Activated CD8-positive, alpha-beta memory T cell treated with anti-CD3 and anti-CD28 coated beads, Interleukin-2, amount 50 U/mL, for 24 hours (primary cell): ENCODE measurements around the gene FAM156A.
"Not testable (repeated sequence)": the region's sequence is repeated elsewhere in the genome, so short reads cannot be mapped to it uniquely, and the experiment has no call there.

Experiments
- DNase-seq: peaks from one replicate; pipeline ENCODE4 v3.0.0-alpha.2; 2020; ENCODE audit errors: extremely low read depth

The FAM156A gene, protein sequence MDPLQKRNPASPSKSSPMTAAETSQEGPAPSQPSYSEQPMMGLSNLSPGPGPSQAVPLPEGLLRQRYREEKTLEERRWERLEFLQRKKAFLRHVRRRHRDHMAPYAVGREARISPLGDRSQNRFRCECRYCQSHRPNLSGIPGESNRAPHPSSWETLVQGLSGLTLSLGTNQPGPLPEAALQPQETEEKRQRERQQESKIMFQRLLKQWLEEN

GRCh38 chrX:52958113-52958959 lies at the start of gene FAM156A:
Gene FAM156A (minus strand): TSS chrX:52958518. CDS start chrX:52948588, 9,930 bp downstream.
- not testable (repeated sequence) for DNase-seq

DNA sequence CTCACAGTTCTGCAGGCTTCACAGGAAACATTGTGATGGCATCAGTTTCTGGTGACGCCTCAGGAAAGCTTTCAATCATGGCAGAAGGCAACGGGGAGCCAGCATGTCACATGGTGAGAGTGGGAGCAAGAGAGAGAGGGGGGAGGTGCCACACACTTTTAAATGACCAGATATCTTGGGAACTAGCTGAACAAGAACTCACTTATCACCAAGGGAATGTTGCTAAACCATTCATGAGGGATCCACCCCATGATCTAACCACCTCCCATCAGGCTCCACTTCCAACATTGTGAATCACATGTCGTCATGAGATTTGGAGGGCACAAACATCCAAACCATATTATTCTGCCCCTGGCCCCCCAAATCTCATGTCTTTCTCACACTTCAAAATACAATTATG lies 47.0 kb upstream of the FAM156A start:
- no peak for DNase-seq

DNA sequence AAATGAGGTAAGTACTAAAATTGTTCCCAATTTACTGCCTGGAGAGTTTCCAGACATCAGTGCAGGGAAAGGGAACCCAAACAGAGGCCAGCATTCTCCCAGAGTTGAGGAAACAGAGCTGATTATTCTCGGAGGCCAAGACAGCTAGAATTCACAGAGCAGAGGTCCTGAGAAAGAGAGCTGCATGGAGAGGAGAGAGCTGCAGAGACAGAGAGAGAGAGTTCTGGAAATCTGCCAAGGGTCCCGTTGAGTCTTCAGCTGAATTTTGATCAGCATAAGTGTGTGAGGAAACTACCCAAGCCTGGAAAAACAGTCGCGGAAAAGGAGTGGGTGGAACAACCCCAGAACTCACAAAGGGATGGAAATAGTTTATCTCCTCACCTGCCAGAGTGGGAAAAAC lies 46.5 kb upstream of the FAM156A start:
- DNase-seq, result no peak

DNA sequence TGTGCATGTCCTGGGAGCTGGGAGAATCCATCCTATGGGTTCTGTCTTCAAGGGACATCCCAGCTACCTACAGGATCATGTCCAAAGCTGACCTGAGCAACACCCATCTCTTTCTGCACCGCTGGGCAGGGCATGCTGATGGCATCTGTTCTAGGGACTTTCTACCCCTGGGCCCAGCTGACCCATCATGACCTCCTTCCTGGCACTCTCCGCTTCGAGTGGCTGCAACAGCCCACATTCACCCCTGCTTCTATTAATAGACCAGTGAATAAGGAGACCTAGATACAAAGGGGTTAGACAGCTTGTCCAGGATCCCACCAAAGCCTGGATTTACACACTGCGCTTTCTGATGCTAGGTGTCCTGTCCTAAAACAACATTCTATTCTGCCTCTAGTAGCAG lies 45.7 kb upstream of the FAM156A start:
- DNase-seq, result no peak

GRCh38 chrX:53003111-53003510 lies 44.8 kb upstream of the FAM156A start:
- no peak for DNase-seq

GRCh38 chrX:53001958-53002357 lies 43.6 kb upstream of the FAM156A start:
- DNase-seq, result no peak

GRCh38 chrX:53000447-53001135 lies 42.3 kb upstream of the FAM156A start:
- DNase-seq, result no peak

DNA sequence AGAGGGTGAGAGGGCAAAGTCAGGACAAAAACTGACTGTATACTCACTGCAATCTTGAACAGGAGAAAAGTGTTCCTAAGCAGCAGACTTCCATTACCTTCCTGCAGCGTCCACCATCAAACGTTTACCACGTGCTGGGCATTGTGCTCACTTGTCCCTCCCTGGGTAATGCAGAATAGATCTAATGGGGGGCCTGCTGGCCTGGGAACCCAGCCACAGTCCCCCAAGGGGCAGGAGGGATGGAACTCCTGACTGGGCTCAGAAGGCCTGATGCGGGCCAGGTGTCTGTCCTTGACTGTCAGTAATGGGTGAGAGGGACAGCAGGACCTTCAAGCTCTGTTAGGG lies 37.6 kb upstream of the FAM156A start:
- DNase-seq, result no peak

GRCh38 chrX:52995135-52995986 lies 37.0 kb upstream of the FAM156A start:
- peak; percentile 81 for DNase-seq

DNA sequence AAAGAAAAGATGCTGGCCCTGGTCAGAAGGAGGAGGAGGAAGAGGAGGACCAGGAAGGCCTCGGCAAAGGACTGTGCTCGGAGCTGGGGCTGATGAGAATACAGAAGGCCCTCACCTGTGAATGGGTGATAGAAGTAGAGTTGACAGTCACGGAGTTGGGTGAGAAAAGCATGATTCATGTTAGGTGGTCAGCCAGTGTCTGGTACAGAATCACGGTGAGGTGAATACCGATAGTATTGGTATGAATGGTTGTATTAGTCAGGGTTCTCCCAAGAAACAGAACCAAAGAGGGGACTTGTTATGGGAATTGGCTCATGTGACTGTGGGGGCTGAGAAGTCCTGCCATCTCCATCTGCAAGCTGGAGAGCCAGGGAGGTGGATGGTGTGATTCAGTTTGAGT lies 32.5 kb upstream of the FAM156A start:
- no peak for DNase-seq

GRCh38 chrX:52990011-52990631 lies 31.8 kb upstream of the FAM156A start:
- not testable (repeated sequence) for DNase-seq

- no peak for DNase-seq
Observed at GRCh38 chrX:52988985-52989917, 30.9 kb upstream of the FAM156A start.

DNA sequence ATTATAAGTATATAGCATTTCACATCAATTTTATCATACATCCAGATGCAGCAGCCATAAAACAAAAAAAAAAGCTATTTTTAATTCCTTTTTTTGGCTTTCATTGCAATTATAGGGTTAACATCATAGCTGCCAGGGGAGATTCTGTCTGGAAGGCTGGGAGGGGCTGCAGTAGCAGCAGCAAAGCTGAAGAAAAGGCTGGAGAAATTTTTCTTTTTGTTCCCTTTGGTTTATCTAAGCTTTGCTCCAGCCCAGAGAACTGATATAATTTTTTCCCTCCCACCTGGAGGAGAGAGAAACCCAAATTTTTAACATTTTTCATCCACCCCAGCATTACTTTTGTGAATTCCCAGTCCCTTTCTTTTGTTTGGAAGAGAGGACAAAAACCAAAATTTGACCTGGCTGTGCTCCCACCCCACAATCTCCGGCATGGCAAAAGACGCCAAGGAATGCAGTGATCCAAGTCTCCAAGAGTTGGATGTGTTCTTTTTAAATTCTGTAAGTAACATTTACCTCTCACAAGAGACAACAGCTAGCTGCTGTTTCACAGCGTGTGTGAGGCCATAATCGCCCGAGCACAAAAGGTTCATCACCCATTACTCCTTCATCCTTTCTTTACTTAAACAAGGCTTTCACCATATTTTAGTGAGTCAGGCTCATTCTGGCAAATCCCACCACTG lies 25.1 kb upstream of the FAM156A start:
- DNase-seq, result no peak

DNA sequence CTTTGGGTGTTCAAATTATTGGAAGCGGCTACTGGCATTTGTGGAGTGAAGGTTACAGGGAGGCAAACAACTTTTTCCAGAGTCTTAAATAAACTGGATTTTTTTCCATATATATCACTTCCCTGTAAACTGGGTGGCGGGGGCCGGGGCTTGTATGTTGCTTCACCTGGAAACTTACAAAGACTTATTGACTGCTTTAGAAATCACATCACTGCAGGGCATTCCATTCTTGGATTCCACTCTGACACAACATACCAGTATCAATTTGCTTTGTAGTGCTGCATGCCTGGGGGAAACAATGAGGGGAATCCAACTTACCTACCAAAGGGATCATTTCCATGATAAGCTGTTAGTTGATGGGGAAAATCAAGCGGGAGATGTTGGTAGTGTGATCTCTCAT lies 21.7 kb upstream of the FAM156A start:
- no peak for DNase-seq

DNA sequence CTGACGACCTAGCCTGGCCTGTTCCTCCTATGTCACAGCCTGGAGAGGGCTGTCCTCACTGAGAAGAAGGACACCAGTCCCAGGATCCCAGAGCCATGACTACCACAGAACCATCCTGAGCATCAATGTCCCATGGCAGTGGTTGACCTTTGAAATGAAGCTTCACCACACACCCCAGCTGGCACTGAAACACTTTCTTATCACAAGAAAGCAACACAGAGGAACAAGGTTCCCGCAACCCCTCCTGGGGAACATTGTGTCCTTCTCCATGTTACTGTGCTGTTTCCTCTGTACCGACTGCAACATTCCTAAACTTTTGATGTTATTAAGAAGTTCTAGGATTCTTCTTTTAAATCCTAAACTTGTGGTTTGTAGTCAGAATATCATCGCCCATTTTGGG lies 21.2 kb upstream of the FAM156A start:
- DNase-seq, result no peak

- DNase-seq, result no peak
Observed at GRCh38 chrX:52977953-52978352, 19.6 kb upstream of the FAM156A start.

DNA sequence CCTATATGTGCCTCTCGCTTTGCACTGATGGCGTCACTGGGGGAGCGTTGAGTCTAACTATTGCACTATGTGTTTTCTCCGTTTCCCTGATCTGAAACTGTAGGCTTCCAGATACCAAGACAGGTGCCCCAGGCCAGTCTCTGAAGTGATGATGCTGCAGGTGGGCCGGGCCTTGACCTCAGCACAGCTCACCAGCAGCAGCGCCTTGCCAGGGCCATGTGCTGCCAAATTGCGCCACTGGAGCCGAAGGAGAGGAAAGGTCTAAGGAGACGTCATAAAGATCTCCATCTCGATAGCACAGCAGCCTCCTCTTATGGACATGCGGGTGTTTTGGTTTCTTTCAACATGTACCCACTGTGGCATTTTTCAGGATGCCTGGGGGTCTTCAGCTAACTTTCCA lies 17.3 kb upstream of the FAM156A start:
- DNase-seq, result not testable (repeated sequence)

DNA sequence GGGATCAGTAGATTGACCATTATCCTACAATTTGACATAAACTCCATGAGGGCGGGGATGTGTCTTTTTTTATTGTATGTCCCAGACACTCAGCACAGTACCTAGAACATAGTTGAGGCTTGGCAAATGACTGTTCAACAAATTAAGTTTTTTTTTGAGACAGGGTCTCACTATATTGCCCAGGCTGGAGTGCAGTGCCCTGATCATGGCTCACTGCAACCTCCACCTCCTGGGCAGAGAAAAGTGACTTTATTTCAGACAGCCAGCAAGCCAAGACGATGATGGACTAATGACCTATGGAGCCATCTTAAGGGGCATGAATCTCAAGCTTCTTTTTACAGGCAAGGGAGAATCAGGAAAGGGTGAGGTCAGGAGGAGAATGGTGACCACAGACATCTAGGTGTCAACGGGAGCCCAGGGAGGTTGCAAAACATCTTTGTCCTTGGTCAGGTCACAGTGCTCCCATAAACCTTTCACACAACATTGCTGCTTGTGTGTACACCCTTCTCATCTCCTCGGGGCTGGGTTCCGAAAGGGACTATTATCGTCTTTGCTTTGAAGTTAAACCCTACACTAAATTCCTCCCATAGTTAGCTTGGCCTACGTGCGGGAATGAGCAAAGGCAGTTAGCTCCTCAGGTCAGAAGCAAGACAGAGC lies 16.1 kb upstream of the FAM156A start:
- DNase-seq, result not testable (repeated sequence)

- not testable (repeated sequence) for DNase-seq
Observed at GRCh38 chrX:52967922-52968321, 9.6 kb upstream of the FAM156A start.
